Breast epithelium (tissue), 3 donors: ENCODE measurements around the gene ZMYND8.

Experiments
- CTCF ChIP-seq, 3 donors: fragments of 450-650 bp; IDR thresholded peaks; one replicate each; pipeline ENCODE4 v1.5.1; 2016 to 2017; ENCODE audit warnings: antibody characterized with exemption in 3 of 3, mild to moderate bottlenecking in 3 of 3, moderate library complexity in 3 of 3
- POLR2A ChIP-seq: fragments of 450-650 bp; IDR thresholded peaks from one replicate; pipeline ENCODE4 v1.6.1; 2016; ENCODE audit warnings: antibody characterized with exemption, mild to moderate bottlenecking, moderate library complexity
- POLR2AphosphoS5 ChIP-seq, 3 donors: sonication (generic); formaldehyde crosslinking; IDR thresholded peaks; one replicate each; pipeline ENCODE4 v1.6.1; 2017; ENCODE audit warnings: antibody characterized with exemption in 3 of 3

- no peak for TF ChIP-seq CTCF (IDR thresholded peaks at IDR 0.05)
- no peak for TF ChIP-seq POLR2AphosphoS5 (IDR thresholded peaks at IDR 0.05)
- TF ChIP-seq POLR2A: no peak
Observed at GRCh38 chr20:47227576-47227975, 128.9 kb downstream of the ZMYND8 start.
